Psoas muscle (tissue), 8 donors: ENCODE data around the gene ZNHIT6. TPM values are rescaled to one million over a fixed set of nuclear protein-coding genes. Genes with fewer than 3 reads are reported as not detected.
"Not testable (repeated sequence)": the region's sequence is repeated elsewhere in the genome, so short reads cannot be mapped to it uniquely, and the experiment has no call there.

Experiments used
- ATAC-seq, 4 donors: fragments of 200-7000 bp; cut with Tn5 transposase; one replicate each; pipeline ENCODE4 v1.9.1; 2020; ENCODE audit warnings: moderate library complexity in 3 of 4, mild to moderate bottlenecking in 2 of 4
- DNase-seq, 2 donors: peaks; one replicate each; pipeline ENCODE4 v3.0.0-alpha.2; 2020
- H3K27ac ChIP-seq: fragments of 200-600 bp; one replicate; pipeline ENCODE4 v1.8.0; 2022
- H3K27me3 ChIP-seq, 3 donors: fragments of 200-600 bp in 1 of 3; one replicate each; pipeline versions ENCODE4 v1.6.1 to v1.8.0; 2013 to 2022; ENCODE audit warnings: low read length in 2 of 3, mild to moderate bottlenecking in 2 of 3, moderate library complexity in 1 of 3; ENCODE audit not compliant: insufficient read depth in 3 of 3
- H3K36me3 ChIP-seq, 2 donors: fragments of 200-600 bp in 1 of 2; one replicate each; pipeline versions ENCODE4 v1.6.1 to v1.8.0; 2013 to 2022; ENCODE audit warnings: low read depth in 1 of 2, mild to moderate bottlenecking in 1 of 2, moderate library complexity in 1 of 2; ENCODE audit not compliant: insufficient read depth in 1 of 2
- H3K4me1 ChIP-seq: fragments of 200-600 bp; one replicate; pipeline ENCODE4 v1.8.0; 2022
- H3K4me3 ChIP-seq: fragments of 200-600 bp; one replicate; pipeline ENCODE4 v1.8.0; 2022; ENCODE audit warnings: mild to moderate bottlenecking
- H3K9me3 ChIP-seq: fragments of 200-600 bp; one replicate; pipeline ENCODE4 v1.8.0; 2022
- WGBS, 3 donors: extraction: QIAGEN DNeasy Blood & Tissue Kit; methylation state at CpG; one replicate each; pipeline versions ENCODE4 v1.1.6 to v1.1.7; 2013; 5-methylcytosine and 5-hydroxymethylcytosine counted together
- intact Hi-C, 2 donors: fragments of 100-400 bp; cut with DNase I; formaldehyde crosslinking; loops; one replicate each; pipeline versions ENCODE4 v1.11.0 to v1.14.2; 2022
- polyA plus RNA-seq, 3 donors: library from polyadenylated mRNA; stranded (reverse); fragments of 200-250 nt; gene quantifications; one replicate each; pipeline ENCODE4 v1.2.3, GENCODE V29; 2013
- total RNA-seq, 4 donors: library from RNA; stranded (reverse); fragmentation: NEBNext Ultra II Directional in 2 of 4; extraction: Animal tissue kit (Norgen Biotek cat#: 25700) in 2 of 4; gene quantifications; one replicate each; pipeline versions ENCODE4 v1.2.1 to v1.2.4, GENCODE V29; 2021 to 2023
- TF ChIP-seq, protein P1 (sequence below): fragments of 200-600 bp; IDR thresholded peaks from one replicate; pipeline ENCODE4 v1.8.0; 2022; ENCODE audit warnings: antibody characterized with exemption
- donor health status: healthy with polysubstance abuse.
- donor health status: DM: no; HTN: no; CAD: no; lungs with moderate emphysema.
- donor health status: Bipolar disorder and iron deficiency.
- donor health status: healthy.
- donor health status: DM: yes; HTN: yes; CAD: no.
- donor health status: DM: no; HTN: no; CAD: no.
- donor health status: DM: no; HTN: no; CAD: no.
- donor health status: DM: yes; HTN: yes; CAD: no.

The ZNHIT6 gene
- total and polyA plus RNA-seq, 7 donors = 3.6 to 13.5 (median 12.3) TPM

DNA sequence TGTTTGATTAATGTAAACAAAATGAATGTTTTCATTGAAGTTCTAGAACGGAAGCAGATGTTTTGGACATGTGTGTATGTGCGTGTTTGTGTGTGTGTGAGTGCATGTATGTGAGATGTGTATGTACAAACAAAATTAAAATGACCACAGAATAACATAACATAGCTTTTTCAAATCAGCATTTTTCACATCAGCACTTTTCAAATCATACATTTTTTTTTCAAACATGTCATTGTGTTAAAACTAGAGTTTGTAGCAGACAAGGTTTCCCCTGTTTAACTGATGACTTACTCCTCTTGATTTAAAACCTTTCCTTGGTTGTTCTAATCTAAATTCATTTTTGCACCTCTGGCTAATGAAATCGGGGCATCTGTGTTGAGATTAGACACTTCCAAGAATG is 35.6 kb upstream of the ZNHIT6 start:
- Histone ChIP-seq H3K36me3 (no peaks in the 10 kb centered on the region), H3K27me3 (no peaks in the 10 kb centered on the region), H3K4me3 (no peak overlapping the region), H3K9me3 (no peaks in the 10 kb centered on the region), H3K4me1 (no peaks in the 10 kb centered on the region), H3K27ac (no peak overlapping the region)
- DNase-seq (no peak), ATAC-seq (no peak)
- TF ChIP-seq, protein P1, sequence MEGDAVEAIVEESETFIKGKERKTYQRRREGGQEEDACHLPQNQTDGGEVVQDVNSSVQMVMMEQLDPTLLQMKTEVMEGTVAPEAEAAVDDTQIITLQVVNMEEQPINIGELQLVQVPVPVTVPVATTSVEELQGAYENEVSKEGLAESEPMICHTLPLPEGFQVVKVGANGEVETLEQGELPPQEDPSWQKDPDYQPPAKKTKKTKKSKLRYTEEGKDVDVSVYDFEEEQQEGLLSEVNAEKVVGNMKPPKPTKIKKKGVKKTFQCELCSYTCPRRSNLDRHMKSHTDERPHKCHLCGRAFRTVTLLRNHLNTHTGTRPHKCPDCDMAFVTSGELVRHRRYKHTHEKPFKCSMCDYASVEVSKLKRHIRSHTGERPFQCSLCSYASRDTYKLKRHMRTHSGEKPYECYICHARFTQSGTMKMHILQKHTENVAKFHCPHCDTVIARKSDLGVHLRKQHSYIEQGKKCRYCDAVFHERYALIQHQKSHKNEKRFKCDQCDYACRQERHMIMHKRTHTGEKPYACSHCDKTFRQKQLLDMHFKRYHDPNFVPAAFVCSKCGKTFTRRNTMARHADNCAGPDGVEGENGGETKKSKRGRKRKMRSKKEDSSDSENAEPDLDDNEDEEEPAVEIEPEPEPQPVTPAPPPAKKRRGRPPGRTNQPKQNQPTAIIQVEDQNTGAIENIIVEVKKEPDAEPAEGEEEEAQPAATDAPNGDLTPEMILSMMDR = no peak
- intact Hi-C loops = no loop called here
- 80 to 88% (median 83%) methylated on average over 3 of the region's 3 CpGs for WGBS, 3 donors

DNA sequence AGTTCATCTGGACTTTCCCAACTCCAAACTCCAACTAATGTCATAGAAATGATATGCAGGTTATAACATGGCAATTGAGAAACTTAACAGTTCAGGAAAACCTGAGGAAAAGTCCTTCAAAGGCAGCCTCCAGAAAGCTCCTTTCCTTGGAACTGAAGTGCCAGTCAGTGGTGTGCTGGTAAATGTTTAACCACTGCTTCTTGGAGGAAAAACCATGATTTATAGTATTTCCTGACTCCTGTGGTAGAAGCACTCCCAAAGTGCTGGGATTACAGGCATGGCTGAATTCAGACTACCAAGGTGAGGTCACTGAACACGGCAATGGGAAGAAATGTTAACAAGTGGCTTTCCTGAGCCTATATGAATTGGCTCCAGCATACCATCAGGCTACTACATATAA is 26.7 kb upstream of the ZNHIT6 start:
- WGBS, 3 donors = 67 to 77% (median 68%) methylated on average over 1 of the region's 1 CpG
- TF ChIP-seq, protein P1 = no peak
- H3K27ac ChIP-seq = no peak overlapping the region
- H3K36me3 ChIP-seq = no peaks in the 10 kb centered on the region
- no peak for DNase-seq
- no peak for ATAC-seq
- no peaks in the 10 kb centered on the region for H3K27me3 ChIP-seq
- H3K4me1 ChIP-seq = no peaks in the 10 kb centered on the region
- no peaks in the 10 kb centered on the region for H3K9me3 ChIP-seq
- H3K4me3 ChIP-seq = no peak overlapping the region
- intact Hi-C loops = no loop called here

DNA sequence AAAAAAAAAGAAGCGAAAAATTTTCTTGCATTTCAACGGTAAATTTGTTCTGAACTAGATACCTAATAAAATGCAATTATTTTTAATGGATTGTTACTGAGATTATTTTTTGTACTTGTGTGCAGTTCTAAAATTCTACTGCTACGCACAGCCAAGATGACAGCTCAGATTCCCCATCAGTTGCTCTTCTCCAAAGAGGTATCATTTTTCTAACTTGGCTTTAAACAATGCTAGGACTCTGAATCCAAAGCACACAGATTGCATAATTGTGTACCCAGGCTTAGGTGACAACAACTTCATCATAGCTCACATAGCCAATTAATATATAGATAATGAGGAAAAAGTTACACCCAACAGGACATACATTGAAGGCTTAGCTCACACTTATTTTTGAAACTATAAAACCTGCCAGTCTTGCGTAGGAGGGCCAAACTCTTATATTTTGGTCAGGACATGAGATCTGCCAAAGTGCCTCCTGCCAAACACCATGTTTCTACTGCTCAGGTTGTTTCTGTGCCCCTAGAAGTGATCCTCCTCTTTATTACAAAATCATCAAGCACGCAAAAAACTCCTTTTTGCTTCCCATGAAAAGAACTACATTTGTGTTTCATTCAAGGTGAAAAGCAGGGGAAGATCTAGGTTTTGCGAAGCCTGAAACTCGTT is 10.6 kb upstream of the ZNHIT6 start:
- Histone ChIP-seq H3K27ac (no peak overlapping the region), H3K9me3 (peaks cover 17% of the 10 kb centered on the region), H3K4me3 (no peak overlapping the region), H3K27me3 (no peaks in the 10 kb centered on the region), H3K4me1 (peaks cover 11% of the 10 kb centered on the region), H3K36me3 (no peaks in the 10 kb centered on the region)
- WGBS, 3 donors = 56 to 71% (median 58%) methylated on average over 7 of the region's 7 CpGs
- TF ChIP-seq, protein P1 = no peak
- intact Hi-C loops = no loop called here
- ATAC-seq (peak; percentile 51 to 98 (median 69)), DNase-seq (no peak)

DNA sequence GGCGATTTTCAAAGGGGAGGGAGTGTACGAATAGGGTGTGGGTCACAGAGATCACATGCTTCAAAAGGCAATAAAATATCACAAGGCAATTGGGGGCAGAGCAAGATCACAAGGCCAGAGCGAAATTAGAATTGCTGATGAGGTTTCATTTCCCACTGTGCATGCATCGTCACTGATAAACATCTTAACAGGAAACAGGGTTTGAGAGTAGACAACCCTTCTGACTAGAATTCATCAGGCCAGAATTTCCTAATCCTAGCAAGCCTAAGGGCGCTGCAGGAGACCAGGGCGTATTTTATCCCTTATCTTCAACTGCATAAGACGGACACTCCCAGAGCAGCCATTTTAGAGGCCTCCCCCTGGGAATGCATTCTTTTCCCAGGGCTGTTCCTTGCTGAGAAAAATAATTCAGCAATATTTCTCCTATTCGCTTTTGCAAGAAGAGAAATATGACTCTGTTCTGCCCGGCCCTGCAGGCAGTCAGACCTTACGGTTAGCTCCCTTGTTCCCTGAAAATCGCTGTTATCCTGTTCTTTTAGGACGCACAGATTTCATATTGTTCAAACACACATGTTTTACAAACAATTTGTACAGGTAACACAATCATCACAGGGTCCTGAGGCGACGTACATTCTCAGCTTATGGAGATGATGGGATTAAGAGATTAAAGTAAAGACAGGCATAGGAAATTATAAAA is 6.3 kb upstream of the ZNHIT6 start:
- ATAC-seq, H3K36me3 ChIP-seq, DNase-seq, H3K9me3 ChIP-seq, intact Hi-C loops, H3K4me3 ChIP-seq, H3K27me3 ChIP-seq, H3K27ac ChIP-seq: not testable (repeated sequence)
- WGBS, 3 donors = 82 to 87% (median 84%) methylated on average over 14 of the region's 14 CpGs
- H3K4me1 ChIP-seq = peaks cover 11% of the 10 kb centered on the region

DNA sequence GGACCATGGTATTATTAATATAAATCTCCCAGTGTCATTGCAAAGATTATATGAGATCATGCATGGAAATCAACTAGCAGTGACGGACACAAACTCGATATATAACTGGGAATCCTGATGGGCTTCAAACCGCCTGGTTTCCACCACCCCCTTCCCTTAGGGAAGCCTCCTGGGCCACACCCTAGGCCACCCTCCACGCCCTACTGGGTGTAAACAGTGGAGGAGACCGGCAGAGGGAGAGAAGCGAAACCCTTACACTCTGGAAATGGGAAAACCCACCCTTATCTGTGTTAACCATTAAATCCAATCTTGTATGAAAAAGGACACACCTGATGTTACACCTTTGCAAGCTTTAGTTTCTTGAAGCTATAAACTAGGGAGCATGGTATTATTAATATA is 595 bp upstream of the ZNHIT6 start:
- Histone ChIP-seq H3K4me3 (peak overlapping the region; percentile 90), H3K27ac (peak overlapping the region; percentile 80), H3K4me1 (peaks cover 15% of the 10 kb centered on the region), H3K27me3 (no peaks in the 10 kb centered on the region), H3K9me3 (peaks cover 3% of the 10 kb centered on the region), H3K36me3 (peaks cover 2 to 27% of the 10 kb centered on the region in 2 donors)
- DNase-seq (no peak), ATAC-seq (peak in 2 of 4 donors; percentile 3 to 16)
- intact Hi-C loops = no loop called here
- TF ChIP-seq, protein P1 = no peak
- WGBS, 3 donors = 77 to 82% (median 80%) methylated on average over 6 of the region's 6 CpGs
